ENCODE results near the gene MYOF.
A peak's percentile ranks its signal among the peaks of the same experiment; 100 is the strongest.

The MYOF gene, protein sequence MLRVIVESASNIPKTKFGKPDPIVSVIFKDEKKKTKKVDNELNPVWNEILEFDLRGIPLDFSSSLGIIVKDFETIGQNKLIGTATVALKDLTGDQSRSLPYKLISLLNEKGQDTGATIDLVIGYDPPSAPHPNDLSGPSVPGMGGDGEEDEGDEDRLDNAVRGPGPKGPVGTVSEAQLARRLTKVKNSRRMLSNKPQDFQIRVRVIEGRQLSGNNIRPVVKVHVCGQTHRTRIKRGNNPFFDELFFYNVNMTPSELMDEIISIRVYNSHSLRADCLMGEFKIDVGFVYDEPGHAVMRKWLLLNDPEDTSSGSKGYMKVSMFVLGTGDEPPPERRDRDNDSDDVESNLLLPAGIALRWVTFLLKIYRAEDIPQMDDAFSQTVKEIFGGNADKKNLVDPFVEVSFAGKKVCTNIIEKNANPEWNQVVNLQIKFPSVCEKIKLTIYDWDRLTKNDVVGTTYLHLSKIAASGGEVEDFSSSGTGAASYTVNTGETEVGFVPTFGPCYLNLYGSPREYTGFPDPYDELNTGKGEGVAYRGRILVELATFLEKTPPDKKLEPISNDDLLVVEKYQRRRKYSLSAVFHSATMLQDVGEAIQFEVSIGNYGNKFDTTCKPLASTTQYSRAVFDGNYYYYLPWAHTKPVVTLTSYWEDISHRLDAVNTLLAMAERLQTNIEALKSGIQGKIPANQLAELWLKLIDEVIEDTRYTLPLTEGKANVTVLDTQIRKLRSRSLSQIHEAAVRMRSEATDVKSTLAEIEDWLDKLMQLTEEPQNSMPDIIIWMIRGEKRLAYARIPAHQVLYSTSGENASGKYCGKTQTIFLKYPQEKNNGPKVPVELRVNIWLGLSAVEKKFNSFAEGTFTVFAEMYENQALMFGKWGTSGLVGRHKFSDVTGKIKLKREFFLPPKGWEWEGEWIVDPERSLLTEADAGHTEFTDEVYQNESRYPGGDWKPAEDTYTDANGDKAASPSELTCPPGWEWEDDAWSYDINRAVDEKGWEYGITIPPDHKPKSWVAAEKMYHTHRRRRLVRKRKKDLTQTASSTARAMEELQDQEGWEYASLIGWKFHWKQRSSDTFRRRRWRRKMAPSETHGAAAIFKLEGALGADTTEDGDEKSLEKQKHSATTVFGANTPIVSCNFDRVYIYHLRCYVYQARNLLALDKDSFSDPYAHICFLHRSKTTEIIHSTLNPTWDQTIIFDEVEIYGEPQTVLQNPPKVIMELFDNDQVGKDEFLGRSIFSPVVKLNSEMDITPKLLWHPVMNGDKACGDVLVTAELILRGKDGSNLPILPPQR (N-terminal part only)

DNA sequence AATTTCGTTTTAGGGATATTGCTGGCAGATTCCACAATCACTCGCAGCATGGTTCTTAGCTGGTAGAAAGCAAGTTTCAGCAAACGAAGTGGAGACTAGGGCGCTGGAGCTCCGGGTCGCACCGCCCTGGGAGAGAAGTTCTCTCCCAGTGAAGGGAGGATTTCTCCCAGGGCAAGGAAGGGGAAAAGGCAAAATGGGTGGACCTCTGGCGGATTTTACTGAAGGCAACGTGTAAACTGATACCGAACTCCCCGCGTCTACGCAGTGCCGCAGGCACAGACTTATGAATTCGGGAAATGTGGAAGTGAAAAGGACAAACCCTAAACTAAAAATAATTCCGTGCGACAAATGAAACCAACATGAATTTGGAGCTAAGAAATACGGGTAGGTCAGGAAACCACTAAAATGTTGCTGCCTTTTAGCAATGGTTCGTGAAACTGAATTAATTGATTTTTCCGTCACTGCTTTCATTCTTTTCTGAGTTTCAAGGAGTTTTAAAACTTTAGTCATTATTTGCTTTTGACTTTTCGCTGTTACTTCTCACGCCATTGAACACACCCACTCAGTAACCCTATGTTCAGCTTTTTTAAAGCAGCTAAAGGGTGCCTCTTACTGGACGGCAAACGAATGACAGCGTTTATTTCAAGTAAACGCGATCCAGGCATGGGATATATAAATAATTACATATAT is at the start of gene MYOF:
Gene MYOF, minus strand, starts transcription at position 190 of the 690 bp plus-strand sequence. Its CDS starts 140 bp downstream, at position 50.
- DNase-seq, result peak; percentile 55

DNA sequence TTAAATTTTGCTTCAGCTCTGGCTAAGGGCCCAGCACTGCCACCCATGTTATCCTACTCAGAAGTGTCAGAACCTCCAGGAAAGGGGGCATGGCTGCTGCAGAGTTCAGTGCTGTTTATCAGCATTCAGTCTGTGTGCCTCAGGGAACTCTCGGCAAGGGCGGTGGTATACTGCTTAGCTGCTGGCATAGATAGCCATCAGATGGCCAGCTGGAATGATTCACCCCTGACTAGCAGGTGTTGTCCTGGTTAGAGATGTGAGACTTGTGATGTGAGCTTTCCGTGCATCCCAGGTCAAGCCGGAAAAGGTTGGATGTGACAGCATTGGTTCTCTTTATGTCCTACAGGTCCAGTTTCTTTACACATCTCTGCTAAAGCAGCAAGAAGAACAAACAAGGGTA is 36.4 kb upstream of the MYOF start:
- DNase-seq, result no peak

DNA sequence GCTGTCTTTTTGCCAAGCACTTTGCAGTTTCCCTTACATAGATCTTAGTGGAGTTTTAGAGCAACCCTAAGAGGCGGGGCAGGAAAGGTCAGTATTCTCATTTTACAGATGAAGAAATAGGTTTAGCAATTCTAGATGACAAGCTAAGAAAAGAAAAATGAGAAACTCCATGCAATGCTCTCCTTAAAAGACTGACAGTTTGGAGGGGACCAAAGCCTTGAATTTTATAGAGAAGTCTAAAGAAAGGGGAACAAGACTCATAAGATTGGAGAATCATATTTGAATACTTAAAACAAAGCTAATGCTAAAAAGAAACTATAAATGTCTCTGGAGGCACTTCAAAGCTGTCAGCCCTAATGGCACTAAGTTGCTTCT is 33.9 kb upstream of the MYOF start:
- no peak for DNase-seq

DNA sequence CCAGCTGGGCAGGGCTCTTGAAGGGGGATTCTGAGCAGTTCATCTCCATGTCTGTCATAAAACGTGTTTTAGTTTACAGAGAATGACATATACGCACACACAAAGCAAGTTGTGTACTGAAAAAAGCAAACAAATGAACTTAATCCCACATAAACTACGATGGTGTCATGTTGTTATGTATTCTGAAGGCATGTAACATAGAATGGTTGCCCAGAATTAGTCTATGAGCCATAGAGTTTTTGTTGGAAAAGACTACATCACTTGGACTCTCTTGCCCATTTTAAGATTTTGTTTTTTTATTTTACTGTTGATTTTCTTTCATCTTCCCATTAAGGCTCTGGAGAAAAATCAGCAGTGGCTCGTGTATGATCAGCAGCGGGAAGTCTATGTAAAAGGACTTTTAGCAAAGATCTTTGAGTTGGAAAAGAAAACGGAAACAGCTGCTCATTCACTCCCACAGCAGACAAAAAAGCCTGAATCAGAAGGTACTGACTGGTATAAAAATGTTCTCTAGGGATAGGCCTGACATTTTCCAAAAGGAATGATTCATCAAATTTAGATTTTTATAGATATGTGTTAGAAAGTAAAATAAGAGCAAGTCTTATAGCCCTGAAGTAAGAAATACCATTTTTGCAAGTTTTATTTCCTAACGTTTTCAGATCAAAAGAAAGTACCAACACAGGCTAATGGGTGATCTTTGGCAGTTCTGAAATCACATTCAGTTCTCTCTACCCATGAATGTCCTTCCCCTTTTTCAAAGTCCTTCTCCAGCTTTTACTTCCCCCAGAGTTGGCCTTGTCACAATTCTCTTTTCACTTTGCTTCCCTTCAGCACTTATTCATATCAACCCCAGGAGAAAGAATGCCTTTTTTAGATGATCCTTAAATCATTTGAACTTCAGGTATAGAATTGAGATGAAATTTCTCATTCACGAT is 33.2 kb upstream of the MYOF start:
- no peak for DNase-seq

DNA sequence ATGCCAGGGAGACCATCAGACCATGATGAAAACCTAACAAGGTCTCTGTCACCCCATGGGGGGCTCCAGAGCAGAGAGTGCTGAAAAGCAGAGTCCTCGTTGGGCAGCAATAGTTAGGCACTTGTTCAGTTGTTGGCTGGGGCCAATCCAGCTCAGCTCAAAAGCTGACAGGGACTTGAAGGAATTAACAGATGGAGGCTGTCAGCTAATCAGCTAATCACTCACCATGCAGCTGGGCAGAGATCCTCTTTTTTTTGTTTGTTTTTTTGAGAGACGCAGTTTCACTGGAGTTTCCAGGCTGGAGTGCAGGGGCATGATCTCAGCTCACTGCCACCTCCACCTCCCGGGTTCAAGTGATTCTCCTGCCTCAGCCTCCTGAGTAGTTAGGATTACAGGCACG is 32.4 kb upstream of the MYOF start:
- no peak for DNase-seq

DNA sequence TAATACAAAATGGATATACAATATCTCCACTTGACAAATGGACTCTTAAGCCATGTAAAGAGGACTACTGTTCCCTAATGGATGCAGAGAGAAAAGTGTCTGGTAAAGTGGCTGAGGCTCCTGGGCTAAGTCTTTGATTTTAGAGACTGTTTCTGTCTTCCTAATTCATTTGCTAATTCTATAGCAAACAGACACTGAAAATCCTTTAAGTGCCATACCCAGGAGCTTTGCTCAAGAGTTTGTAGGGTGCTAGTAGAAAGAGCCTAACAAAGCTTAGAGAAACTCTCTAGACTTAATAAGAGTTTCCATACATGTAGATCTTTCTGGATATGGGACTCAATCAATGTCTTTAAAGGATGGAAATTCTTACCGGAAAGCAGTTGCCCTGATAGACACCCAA is 31.0 kb upstream of the MYOF start:
- no peak for DNase-seq

DNA sequence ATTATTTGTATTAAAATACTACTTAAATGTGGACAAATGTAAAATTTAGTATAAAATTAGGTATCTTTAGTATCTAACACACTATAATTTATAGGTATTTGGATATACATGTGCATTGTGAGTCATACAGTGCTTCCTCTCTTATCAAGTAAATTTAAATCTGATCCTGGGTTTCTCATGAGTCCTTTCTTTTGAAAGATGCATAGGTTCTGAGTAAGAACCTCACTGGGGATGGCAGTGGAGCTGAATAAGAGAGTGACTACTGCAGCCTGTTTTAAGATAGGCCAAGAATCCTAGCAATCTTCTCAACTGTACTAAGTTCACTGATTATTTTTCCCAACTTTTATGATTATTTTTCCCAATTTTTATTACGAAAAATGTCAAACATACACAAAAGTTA is 30.4 kb upstream of the MYOF start:
- no peak for DNase-seq

DNA sequence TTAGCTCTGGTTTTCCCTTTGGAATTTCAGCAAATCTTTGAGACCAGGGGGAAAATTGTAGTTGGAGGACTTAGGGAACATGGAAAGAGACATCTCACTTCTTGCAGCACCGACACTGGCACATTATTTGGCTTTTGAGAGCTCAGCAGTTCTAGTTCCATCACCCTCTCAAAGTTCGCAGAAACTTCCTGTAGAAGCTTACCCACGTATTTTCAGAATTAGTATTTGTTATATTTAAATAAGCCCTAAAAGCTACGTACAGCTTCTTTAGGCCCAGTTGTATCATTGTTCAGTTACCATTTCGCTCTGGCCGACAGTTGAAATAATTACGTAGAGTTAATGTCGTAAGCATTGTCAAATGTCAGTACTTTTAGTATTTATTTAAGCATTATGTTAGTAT is 27.7 kb upstream of the MYOF start:
- DNase-seq, result no peak

DNA sequence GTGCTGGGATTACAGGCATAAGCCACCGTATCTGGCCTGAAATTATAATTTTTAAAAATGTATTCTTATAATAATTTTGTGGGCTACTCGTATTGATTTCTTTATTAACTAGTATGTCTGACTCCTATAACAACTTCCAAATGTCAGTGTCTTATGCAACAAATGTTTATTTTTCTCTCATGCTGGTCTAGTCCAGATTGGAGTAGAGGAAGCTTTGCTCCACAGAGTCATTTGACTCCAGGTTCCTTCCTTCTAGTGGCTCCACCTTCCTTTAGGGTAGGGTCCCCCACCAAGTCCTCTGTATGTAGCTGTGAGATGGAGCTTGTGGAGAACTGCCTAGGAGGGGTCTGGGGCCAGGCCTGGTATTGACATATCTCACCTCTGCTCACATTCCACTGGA is 22.9 kb upstream of the MYOF start:
- no peak for DNase-seq

DNA sequence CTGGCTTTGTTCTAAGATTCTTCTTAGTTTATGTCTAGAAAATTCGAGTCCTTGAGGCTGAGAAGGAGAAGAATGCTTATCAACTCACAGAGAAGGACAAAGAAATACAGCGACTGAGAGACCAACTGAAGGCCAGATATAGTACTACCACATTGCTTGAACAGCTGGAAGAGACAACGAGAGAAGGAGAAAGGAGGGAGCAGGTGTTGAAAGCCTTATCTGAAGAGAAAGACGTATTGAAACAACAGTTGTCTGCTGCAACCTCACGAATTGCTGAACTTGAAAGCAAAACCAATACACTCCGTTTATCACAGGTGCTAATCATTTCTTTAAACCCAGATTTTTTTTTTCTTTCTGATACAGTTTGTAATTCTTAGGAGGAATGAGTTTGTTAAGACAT is 20.9 kb upstream of the MYOF start:
- DNase-seq, result peak; percentile 58

DNA sequence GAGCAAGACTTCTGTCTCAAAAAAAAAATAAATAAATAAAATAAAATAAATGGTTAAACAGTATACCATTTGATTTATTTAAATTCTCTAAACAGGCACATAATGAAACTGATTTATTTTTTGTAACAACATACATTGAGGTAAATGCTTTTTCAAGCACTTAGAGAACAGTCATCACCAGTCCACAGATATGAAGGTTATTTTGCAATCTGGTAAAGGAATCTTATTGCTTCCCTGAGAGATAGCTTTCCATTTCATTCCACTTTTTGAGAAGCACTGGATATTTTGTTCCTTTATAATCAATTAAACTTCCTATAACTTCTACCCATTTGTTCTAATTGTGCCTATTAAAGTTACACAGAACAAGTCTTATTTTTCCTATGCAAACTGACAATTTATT is 19.5 kb upstream of the MYOF start:
- DNase-seq, result no peak

DNA sequence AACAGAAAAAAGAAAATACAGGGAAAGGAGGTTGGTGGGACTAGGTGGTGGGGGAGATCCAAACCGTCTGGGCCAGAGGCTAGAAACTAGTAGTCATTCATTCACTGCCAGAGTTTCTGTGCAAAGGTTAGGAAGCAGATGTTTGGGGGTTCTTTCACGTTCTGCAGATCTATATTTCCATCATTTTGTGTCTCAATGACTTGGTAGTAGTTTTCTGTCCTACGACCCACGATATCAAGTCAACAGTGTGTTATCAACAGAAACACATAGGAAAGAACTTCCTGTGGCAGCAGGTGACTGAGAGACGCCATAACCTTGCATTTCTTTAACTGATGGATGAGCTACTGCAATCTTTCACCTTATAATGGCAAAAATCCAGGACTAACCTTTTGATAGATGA is 16.0 kb upstream of the MYOF start:
- no peak for DNase-seq

DNA sequence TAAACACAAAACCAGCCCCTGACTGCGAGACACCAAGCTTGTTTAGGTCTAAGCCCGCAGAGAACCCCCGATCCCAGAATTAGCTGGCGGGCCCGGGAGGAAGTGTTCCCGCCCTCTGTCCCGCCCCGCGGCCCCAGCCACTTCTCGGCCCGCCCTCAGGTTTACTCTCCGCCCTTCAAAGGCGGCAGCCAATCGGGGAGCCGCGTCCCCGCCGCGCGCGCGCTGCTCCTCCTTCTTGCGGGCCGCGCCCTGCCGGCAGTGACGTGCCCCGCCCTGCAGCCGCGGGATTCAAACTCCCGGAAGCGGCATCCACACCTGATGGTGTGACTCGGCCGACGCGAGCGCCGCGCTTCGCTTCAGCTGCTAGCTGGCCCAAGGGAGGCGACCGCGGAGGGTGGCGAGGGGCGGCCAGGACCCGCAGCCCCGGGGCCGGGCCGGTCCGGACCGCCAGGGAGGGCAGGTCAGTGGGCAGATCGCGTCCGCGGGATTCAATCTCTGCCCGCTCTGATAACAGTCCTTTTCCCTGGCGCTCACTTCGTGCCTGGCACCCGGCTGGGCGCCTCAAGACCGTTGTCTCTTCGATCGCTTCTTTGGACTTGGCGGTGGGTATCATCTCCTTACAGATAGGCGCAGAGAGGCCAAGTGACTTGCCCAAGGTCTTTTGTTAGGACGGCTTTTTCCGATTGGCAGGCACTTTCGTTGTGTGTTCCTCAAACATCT is 14.3 kb upstream of the MYOF start, which contains the start of gene CEP55:
Gene CEP55, plus strand, starts transcription at position 291 of the 720 bp plus-strand sequence. CDS start 3,440 bp downstream, outside the sequence.
- DNase-seq, result peak; percentile 95

DNA sequence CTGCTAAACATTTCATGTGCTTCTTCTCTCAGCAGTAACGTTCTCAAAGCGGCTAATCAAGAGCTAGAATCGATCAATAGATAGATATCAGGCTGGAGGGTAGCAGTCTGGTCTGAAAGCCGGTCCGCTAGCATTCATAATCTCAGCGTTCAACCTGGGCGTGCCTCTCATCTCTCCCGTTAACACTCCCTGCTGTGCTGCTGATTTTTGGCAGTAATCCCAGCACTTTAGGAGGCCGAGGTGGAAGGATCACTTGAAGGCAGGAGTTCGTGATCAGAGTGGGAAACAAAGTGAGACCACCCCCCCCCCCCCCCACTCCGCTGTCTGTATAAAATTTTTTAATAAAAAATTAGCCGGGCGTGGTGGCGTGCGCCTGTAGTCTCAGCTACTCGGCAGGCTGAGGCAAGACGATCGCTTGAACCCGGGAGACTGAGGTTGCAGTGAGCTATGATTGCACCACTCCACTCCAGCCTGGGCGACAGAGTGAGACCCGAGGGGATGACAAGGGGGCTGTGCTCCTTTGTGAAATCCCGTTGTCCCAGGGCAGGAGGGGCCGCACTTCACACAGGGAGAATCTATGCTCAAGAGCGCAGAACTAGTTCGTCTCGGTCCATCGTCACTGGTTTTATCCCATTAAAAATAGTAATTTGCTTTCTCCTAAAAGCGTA is 13.7 kb upstream of the MYOF start:
- peak; percentile 70 for DNase-seq

DNA sequence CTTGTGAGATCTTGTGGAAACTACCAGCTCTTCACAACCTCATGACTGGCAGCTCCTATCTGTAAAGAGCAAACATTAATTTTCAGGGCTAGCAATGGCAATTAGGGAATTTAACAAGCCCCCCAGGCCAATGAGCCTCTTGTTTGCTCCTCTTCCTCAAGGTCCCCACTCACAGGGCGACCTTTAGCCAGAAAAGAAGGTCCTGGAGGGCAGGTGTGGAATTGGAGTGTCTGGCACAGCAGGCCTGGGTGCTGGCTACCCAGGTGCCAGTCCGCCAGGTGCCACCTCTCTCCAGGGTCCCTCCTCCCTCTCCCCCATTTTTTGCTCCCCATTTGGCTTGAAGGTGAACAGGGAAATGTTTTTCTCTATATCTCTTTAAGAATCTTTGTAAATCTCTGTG is 12.4 kb upstream of the MYOF start:
- DNase-seq, result peak; percentile 28

DNA sequence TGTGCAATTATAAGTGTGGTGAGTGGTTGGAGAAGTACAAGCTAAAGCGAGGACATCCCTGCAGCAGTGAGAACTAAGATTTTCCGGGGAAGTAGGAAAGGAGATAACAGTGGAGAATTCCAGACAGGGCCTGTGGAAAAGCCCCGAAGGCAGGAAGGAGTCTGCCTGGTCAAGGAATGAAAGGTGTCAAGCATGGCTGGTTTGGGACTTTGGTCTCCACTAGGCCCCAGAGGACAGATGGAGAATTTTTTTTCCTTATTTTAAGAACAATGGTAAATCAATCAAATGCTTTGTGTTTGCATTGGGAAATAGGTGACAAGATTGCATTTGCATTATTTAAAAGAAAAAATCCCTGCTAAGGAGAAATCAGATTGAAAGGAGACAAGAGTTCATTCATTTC is 11.0 kb upstream of the MYOF start:
- DNase-seq, result no peak

DNA sequence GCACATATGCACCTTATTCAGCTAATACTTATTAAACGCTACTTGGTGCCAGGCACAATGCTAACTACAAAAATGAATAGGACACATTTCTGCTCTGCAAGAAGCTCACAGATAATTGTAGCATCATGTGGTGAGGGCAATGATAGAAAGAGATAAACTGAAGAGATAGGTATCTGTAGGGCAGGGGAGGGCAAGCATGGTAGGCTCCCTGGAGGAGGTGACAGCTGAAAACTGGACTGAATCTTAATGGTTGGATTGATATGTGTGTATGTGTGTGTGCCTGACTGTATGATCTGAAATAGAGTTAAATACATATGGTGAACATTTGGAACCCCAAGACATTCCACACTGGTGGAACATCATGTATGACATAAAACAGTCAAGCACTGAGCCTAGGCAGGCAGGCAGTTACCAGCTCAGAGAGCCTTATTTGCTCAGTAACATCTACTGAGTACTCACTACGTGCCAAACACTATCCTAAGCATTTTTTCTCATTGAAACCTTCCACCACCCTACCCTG is 9.5 kb upstream of the MYOF start:
- no peak for DNase-seq

DNA sequence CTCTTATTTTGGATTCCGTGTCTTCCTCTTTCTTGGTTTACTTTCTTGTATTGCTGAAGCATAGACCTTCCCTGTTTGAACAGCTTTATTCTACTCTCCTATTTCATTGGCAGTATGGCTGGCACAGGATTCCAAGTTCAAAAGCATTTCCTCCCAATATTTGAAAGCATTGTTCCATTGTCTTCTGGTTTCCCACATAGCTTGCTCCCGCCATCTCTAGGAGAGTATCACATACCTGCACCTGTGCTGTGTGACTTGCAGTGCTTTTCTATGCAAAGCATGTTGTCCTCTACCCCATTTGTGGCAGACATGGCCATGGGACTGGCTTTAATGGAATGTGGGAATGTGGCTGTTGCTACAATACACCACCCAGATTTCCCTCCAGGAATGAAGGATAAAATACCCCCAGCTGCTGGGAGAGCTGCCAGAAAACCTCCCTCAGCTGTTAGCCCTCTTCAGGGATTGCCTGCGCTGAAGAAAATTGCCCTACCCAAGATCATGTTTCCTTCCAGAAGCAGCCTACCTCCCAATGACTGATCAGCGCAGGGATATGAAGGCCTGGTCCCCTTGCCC is 6.9 kb upstream of the MYOF start:
- no peak for DNase-seq

DNA sequence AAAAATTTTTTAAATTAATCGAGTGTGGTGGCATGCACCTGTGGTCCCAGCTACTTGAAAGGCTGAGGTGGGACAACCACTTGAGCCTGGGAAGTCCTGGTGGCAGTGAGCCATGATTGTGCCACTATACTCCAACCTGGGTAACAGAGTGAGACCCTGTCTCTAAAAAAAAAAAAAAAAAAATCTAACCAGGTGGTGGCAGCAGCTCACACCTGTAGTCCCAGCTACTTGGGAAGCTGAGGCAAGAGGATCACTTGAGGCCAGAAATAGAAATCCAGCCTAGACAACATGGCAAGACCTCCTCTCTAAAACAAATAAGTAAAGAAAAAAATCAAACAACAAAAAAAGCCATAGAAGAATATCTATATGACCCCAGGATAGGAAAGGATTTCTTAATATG is 3.6 kb upstream of the MYOF start:
- DNase-seq, result no peak
